ENCODE measurements around the gene PLCG1.
"Not testable (repeated sequence)": the region's sequence is repeated elsewhere in the genome, so short reads cannot be mapped to it uniquely, and the experiment has no call there.

The PLCG1 gene

GRCh38 chr20:41136680-41137613 lies at the start of gene PLCG1:
Gene PLCG1, plus strand, starts transcription at chr20:41137543. Its CDS starts 99 bp downstream, at chr20:41137642.
- peak; percentile 49 to 59 for DNase-seq (ENCODE audit: low read depth in 2 of 2)

- no peak for DNase-seq (ENCODE audit: low read depth in 2 of 2)
These were observed 49.6 kb upstream of the PLCG1 start for GRCh38 chr20:41087777-41088176.

GRCh38 chr20:41089555-41089954 lies 47.8 kb upstream of the PLCG1 start:
- DNase-seq (ENCODE audit: low read depth in 2 of 2), result no peak

- no peak for DNase-seq (ENCODE audit: low read depth in 2 of 2)
These were observed 45.4 kb upstream of the PLCG1 start for GRCh38 chr20:41091927-41092326.

- peak; percentile 14 to 17 for DNase-seq (ENCODE audit: low read depth in 2 of 2)
These were observed 42.8 kb upstream of the PLCG1 start for GRCh38 chr20:41094353-41095055.

- peak; percentile 21 to 27 for DNase-seq (ENCODE audit: low read depth in 2 of 2)
These were observed 42.0 kb upstream of the PLCG1 start for GRCh38 chr20:41095110-41095969.

- peak; percentile 77 to 78 for DNase-seq (ENCODE audit: low read depth in 2 of 2)
These were observed 38.6 kb upstream of the PLCG1 start for GRCh38 chr20:41098703-41099250.

GRCh38 chr20:41100001-41100480 lies 37.3 kb upstream of the PLCG1 start:
- DNase-seq (ENCODE audit: low read depth in 2 of 2), result no peak

GRCh38 chr20:41101660-41102059 lies 35.7 kb upstream of the PLCG1 start:
- no peak for DNase-seq (ENCODE audit: low read depth in 2 of 2)

- DNase-seq (ENCODE audit: low read depth in 2 of 2), result no peak
These were observed 28.8 kb upstream of the PLCG1 start for GRCh38 chr20:41108531-41108930.

- no peak for DNase-seq (ENCODE audit: low read depth in 2 of 2)
These were observed 27.3 kb upstream of the PLCG1 start for GRCh38 chr20:41110012-41110411.

GRCh38 chr20:41110930-41111577 lies 26.3 kb upstream of the PLCG1 start:
- DNase-seq (ENCODE audit: low read depth in 2 of 2), result no peak

- DNase-seq (ENCODE audit: low read depth in 2 of 2), result no peak
These were observed 25.8 kb upstream of the PLCG1 start for GRCh38 chr20:41111578-41111951.

GRCh38 chr20:41116282-41116956 lies 20.9 kb upstream of the PLCG1 start:
- DNase-seq (ENCODE audit: low read depth in 2 of 2), result no peak

- not testable (repeated sequence) for DNase-seq (ENCODE audit: low read depth in 2 of 2)
These were observed 19.2 kb upstream of the PLCG1 start for GRCh38 chr20:41118159-41118558.

GRCh38 chr20:41118632-41119031 lies 18.7 kb upstream of the PLCG1 start:
- no peak for DNase-seq (ENCODE audit: low read depth in 2 of 2)

GRCh38 chr20:41119614-41120561 lies 17.5 kb upstream of the PLCG1 start:
- no peak for DNase-seq (ENCODE audit: low read depth in 2 of 2)

- no peak for DNase-seq (ENCODE audit: low read depth in 2 of 2)
These were observed 15.9 kb upstream of the PLCG1 start for GRCh38 chr20:41121399-41121798.

GRCh38 chr20:41123631-41124030 lies 13.7 kb upstream of the PLCG1 start:
- DNase-seq (ENCODE audit: low read depth in 2 of 2), result no peak

Data from fibroblast of skin of left biceps (primary cell).